H1 (cell line): ENCODE data around the gene ZW10. TPM values are rescaled to one million over a fixed set of nuclear protein-coding genes. Genes with fewer than 3 reads are reported as not detected.

Experiments
- RXRA ChIP-seq: IDR thresholded peaks from 2 replicates; pipeline ENCODE4 v1.6.1; 2011; ENCODE audit warnings: low read depth, mild to moderate bottlenecking, low read length, moderate library complexity; ENCODE audit not compliant: insufficient read depth
- polyA plus RNA-seq, 7 experiments: library from polyadenylated mRNA; depleted of rRNA in 3 of 7; stranded (reverse) in 5 of 7; unstranded in 2 of 7; fragments of >200 nt in 5 of 7; fragments of 200-250 nt in 2 of 7; gene quantifications; 1 replicate in 5 of 7; 2 replicates in 1 of 7; 4 replicates in 1 of 7; pipeline versions ENCODE4 v1.2.1 to v1.2.3, GENCODE V29; 2011 to 2013; ENCODE audit warnings: missing spikeins in 2 of 7, mixed read lengths in 2 of 7
- total RNA-seq: library from RNA; stranded (reverse); fragmentation: NEBNext Ultra II Directional; extraction: Animal tissue kit (Norgen Biotek cat#: 25700); gene quantifications from 2 replicates; pipeline ENCODE4 v1.2.1, GENCODE V29; 2021
- TF ChIP-seq, protein P1 (sequence below): fragments of 300-600 bp; sonication (generic); IDR thresholded peaks from 2 replicates; pipeline ENCODE4 v1.7.1; 2012; ENCODE audit warnings: low read length, moderate library complexity, mild to moderate bottlenecking, inconsistent platforms; ENCODE audit not compliant: insufficient replicate concordance

Gene ZW10
- total and polyA plus RNA-seq, 2 of the 8 experiments (the other 6 are each of a cell fraction or from before 2014, with no cell fraction given), result 9.0 to 25.3 TPM

DNA sequence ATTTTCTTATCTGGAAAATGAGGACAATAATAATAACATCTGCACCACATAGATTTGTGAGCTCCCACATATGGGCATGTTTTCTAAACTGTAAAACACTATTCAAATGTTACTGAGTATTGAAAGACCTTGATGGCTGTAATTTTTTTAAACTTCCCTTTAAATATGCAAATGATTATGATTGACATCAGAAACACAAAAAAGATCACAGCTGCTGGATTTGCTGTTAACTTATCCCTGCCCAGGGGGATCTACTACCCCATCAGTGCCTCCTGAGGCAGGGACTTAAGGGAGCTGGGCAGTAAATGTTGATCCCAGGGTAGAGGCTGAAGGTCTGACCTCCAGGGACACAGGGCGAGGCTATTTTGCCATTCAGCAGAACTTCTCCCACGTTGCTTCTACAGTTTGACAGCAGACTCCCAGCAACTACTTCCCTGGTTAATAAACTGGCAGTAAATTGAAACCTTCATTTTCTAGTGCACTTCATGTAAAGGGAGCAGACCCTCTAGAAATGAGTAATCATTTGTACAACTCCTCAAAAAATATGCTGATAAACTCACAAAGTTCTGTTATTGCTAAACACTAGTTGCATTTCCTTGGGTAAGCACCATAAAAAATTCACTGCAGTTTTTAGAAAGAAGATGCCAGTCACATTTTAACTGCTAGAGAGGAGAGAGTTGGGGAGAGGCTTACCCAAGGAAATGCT lies 87.7 kb downstream of the ZW10 start (continued):
- TF ChIP-seq, protein P1, sequence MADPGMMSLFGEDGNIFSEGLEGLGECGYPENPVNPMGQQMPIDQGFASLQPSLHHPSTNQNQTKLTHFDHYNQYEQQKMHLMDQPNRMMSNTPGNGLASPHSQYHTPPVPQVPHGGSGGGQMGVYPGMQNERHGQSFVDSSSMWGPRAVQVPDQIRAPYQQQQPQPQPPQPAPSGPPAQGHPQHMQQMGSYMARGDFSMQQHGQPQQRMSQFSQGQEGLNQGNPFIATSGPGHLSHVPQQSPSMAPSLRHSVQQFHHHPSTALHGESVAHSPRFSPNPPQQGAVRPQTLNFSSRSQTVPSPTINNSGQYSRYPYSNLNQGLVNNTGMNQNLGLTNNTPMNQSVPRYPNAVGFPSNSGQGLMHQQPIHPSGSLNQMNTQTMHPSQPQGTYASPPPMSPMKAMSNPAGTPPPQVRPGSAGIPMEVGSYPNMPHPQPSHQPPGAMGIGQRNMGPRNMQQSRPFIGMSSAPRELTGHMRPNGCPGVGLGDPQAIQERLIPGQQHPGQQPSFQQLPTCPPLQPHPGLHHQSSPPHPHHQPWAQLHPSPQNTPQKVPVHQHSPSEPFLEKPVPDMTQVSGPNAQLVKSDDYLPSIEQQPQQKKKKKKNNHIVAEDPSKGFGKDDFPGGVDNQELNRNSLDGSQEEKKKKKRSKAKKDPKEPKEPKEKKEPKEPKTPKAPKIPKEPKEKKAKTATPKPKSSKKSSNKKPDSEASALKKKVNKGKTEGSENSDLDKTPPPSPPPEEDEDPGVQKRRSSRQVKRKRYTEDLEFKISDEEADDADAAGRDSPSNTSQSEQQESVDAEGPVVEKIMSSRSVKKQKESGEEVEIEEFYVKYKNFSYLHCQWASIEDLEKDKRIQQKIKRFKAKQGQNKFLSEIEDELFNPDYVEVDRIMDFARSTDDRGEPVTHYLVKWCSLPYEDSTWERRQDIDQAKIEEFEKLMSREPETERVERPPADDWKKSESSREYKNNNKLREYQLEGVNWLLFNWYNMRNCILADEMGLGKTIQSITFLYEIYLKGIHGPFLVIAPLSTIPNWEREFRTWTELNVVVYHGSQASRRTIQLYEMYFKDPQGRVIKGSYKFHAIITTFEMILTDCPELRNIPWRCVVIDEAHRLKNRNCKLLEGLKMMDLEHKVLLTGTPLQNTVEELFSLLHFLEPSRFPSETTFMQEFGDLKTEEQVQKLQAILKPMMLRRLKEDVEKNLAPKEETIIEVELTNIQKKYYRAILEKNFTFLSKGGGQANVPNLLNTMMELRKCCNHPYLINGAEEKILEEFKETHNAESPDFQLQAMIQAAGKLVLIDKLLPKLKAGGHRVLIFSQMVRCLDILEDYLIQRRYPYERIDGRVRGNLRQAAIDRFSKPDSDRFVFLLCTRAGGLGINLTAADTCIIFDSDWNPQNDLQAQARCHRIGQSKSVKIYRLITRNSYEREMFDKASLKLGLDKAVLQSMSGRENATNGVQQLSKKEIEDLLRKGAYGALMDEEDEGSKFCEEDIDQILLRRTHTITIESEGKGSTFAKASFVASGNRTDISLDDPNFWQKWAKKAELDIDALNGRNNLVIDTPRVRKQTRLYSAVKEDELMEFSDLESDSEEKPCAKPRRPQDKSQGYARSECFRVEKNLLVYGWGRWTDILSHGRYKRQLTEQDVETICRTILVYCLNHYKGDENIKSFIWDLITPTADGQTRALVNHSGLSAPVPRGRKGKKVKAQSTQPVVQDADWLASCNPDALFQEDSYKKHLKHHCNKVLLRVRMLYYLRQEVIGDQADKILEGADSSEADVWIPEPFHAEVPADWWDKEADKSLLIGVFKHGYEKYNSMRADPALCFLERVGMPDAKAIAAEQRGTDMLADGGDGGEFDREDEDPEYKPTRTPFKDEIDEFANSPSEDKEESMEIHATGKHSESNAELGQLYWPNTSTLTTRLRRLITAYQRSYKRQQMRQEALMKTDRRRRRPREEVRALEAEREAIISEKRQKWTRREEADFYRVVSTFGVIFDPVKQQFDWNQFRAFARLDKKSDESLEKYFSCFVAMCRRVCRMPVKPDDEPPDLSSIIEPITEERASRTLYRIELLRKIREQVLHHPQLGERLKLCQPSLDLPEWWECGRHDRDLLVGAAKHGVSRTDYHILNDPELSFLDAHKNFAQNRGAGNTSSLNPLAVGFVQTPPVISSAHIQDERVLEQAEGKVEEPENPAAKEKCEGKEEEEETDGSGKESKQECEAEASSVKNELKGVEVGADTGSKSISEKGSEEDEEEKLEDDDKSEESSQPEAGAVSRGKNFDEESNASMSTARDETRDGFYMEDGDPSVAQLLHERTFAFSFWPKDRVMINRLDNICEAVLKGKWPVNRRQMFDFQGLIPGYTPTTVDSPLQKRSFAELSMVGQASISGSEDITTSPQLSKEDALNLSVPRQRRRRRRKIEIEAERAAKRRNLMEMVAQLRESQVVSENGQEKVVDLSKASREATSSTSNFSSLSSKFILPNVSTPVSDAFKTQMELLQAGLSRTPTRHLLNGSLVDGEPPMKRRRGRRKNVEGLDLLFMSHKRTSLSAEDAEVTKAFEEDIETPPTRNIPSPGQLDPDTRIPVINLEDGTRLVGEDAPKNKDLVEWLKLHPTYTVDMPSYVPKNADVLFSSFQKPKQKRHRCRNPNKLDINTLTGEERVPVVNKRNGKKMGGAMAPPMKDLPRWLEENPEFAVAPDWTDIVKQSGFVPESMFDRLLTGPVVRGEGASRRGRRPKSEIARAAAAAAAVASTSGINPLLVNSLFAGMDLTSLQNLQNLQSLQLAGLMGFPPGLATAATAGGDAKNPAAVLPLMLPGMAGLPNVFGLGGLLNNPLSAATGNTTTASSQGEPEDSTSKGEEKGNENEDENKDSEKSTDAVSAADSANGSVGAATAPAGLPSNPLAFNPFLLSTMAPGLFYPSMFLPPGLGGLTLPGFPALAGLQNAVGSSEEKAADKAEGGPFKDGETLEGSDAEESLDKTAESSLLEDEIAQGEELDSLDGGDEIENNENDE, result no peak
- no peak for TF ChIP-seq RXRA
